K562 (cell line): ENCODE data around the gene TFAP2D. TPM values are rescaled to one million over a fixed set of nuclear protein-coding genes. Genes with fewer than 3 reads are reported as not detected.

Experiments used
- ATAC-seq: fragments of 200-7000 bp; cut with Tn5 transposase; 3 replicates; pipeline ENCODE4 v1.9.1; 2020; ENCODE audit warnings: moderate library complexity
- BruUV-seq: library from RNA; stranded (reverse); fragments of 400-500 nt; replicated peaks from 2 replicates; lab custom pipeline; 2021; lab: Mats Ljungman, UMichigan
- CTCF ChIA-PET: fragments of 300-600 bp; formaldehyde crosslinking; extraction: SDS; loops from one replicate; lab custom pipeline; 2021; ENCODE audit warnings: low intra/inter-chr PET ratio; lab: Yijun Ruan, JAX
- POLR2A ChIA-PET: fragments of 300-600, 350-650 bp; sonication (Branson Sonifier 250); formaldehyde crosslinking; extraction: SDS; loops from one replicate; lab custom pipeline; 2021; ENCODE audit warnings: antibody characterized with exemption, inconsistent platforms; lab: Yijun Ruan, JAX
- DNase-seq, 4 experiments: peaks; one replicate each; pipeline versions ENCODE4 v3.0.0 to v3.0.0-alpha.2; 2011 to 2018; ENCODE audit warnings: low spot score in 3 of 4, mixed read lengths in 3 of 4; ENCODE audit errors: extremely low read depth in 1 of 4
- FAIRE-seq: peaks from 2 replicates; lab custom pipeline; 2011; peaks lifted over from hg19 to GRCh38; lab: Jason Lieb, UNC
- H2AFZ ChIP-seq: 2 replicates; pipeline ENCODE4 v1.6.0; 2011; ENCODE audit warnings: low read depth, low read length, control low read depth, inconsistent platforms
- H3K27ac ChIP-seq: fragments of 200-600 bp; 3 replicates; pipeline ENCODE4 v1.8.0; 2011; ENCODE audit warnings: low read depth, mild to moderate bottlenecking, control low read depth, inconsistent platforms, low read length, moderate library complexity, mixed read lengths; ENCODE audit errors: extremely low read depth
- H3K27me3 ChIP-seq, 2 experiments: fragments of 300-600 bp in 1 of 2; 2 replicates in 1 of 2; 3 replicates in 1 of 2; pipeline versions ENCODE4 v1.6.0 to v1.8.0; 2011; ENCODE audit warnings: inconsistent platforms in 2 of 2, low read length in 2 of 2, mild to moderate bottlenecking in 1 of 2, mixed read lengths in 1 of 2, moderate library complexity in 1 of 2; ENCODE audit not compliant: control insufficient read depth in 2 of 2, insufficient read depth in 2 of 2
- H3K36me3 ChIP-seq: fragments of 300-600 bp; 3 replicates; pipeline ENCODE4 v1.8.0; 2011; ENCODE audit warnings: mild to moderate bottlenecking, low read length, inconsistent platforms; ENCODE audit not compliant: control insufficient read depth, insufficient read depth
- H3K4me1 ChIP-seq, 2 experiments: fragments of 200-600 bp in 1 of 2; replicated peaks in 1 of 2; 2 replicates in 1 of 2; 3 replicates in 1 of 2; pipeline versions ENCODE4 v1.5.1 to v1.8.0; 2011; ENCODE audit warnings: inconsistent platforms in 2 of 2, low read length in 2 of 2, mild to moderate bottlenecking in 1 of 2, mixed read lengths in 1 of 2, moderate library complexity in 1 of 2; ENCODE audit not compliant: control insufficient read depth in 2 of 2, insufficient read depth in 2 of 2
- H3K4me2 ChIP-seq: 2 replicates; pipeline ENCODE4 v1.6.1; 2011; ENCODE audit warnings: low read length, control low read depth, inconsistent platforms, mixed read lengths; ENCODE audit not compliant: insufficient read depth
- H3K4me3 ChIP-seq: fragments of 200-600 bp; sonication (generic), shearing (Covaris generic); 2 replicates; pipeline ENCODE4 v1.5.1; 2016; ENCODE audit warnings: control low read depth, inconsistent platforms
- H3K79me2 ChIP-seq: fragments of 200-600 bp; 3 replicates; pipeline ENCODE4 v1.8.0; 2011; ENCODE audit warnings: low read length, inconsistent platforms; ENCODE audit not compliant: control insufficient read depth, insufficient read depth
- H3K9ac ChIP-seq, 2 experiments: 2 replicates each; pipeline versions ENCODE4 v1.6.0 to v1.6.1; 2011; ENCODE audit warnings: low read depth in 2 of 2, low read length in 2 of 2, control low read depth in 1 of 2, inconsistent platforms in 1 of 2, mild to moderate bottlenecking in 1 of 2, mixed read lengths in 1 of 2; ENCODE audit not compliant: insufficient read depth in 1 of 2
- H3K9me1 ChIP-seq: one replicate; pipeline ENCODE4 v1.6.0; 2011; ENCODE audit warnings: inconsistent platforms, mild to moderate bottlenecking, low read length, moderate library complexity; ENCODE audit not compliant: control insufficient read depth, insufficient read depth
- H3K9me3 ChIP-seq: replicated peaks from 2 replicates; pipeline ENCODE4 v1.5.1; 2011; ENCODE audit warnings: low read depth, low read length, inconsistent platforms; ENCODE audit not compliant: control insufficient read depth, insufficient read depth
- H4K20me1 ChIP-seq: replicated peaks from 2 replicates; pipeline ENCODE4 v1.6.1; 2011; ENCODE audit warnings: low read length, inconsistent platforms, mixed read lengths; ENCODE audit not compliant: control insufficient read depth, insufficient read depth
- ATF3 ChIP-seq, 2 experiments: fragments of 450-650 bp in 1 of 2; sonication (generic) in 1 of 2; formaldehyde crosslinking in 1 of 2; IDR thresholded peaks in 1 of 2; conservative IDR thresholded peaks in 1 of 2; 2 replicates each; pipeline versions ENCODE4 v1.6.1 to v1.8.1; 2016 to 2023; ENCODE audit warnings: mild to moderate bottlenecking in 2 of 2, moderate library complexity in 2 of 2, inconsistent platforms in 1 of 2, missing genetic modification reagents in 1 of 2
- BRF1 ChIP-seq: IDR thresholded peaks from 3 replicates; pipeline ENCODE4 v1.6.1; 2011; ENCODE audit warnings: borderline replicate concordance, mild to moderate bottlenecking; ENCODE audit not compliant: insufficient read length; ENCODE audit errors: extremely low read depth
- CTCFL ChIP-seq: IDR thresholded peaks from 2 replicates; pipeline ENCODE4 v1.6.1; 2011; ENCODE audit warnings: borderline replicate concordance, low read depth, mild to moderate bottlenecking, moderate library complexity, low read length; ENCODE audit not compliant: insufficient read depth, poor library complexity, severe bottlenecking
- TEAD2 ChIP-seq: fragments of 450-650 bp; IDR thresholded peaks from 2 replicates; pipeline ENCODE4 v1.6.1; 2016; ENCODE audit warnings: missing genetic modification characterization, control low read depth, missing compliant biosample characterization
- ZNF668 ChIP-seq: fragments of 250-450 bp; sonication (Bioruptor Pico); IDR thresholded peaks from 2 replicates; pipeline ENCODE4 v1.8.0; 2022; ENCODE audit warnings: mild to moderate bottlenecking, inconsistent platforms
- WGBS: fragments of 100-300 bp; shearing (Covaris generic); methylation state at CpG from one replicate; pipeline ENCODE4 v1.1.6; 2016; ENCODE audit warnings: low coverage, mixed read lengths; ENCODE audit not compliant: insufficient coverage; ENCODE audit errors: missing lambda C conversion rate; 5-methylcytosine and 5-hydroxymethylcytosine counted together
- in situ Hi-C: fragments of 300-500 bp; cut with MboI; formaldehyde crosslinking; loops from 4 replicates; pipeline ENCODE4 v1.15.0; 2018; ENCODE audit warnings: inconsistent platforms, mixed read lengths
- intact Hi-C: fragments of 100-400 bp; cut with micrococcal nuclease; formaldehyde crosslinking; loops from 2 replicates; pipeline ENCODE4 v1.14.2; 2022
- polyA plus RNA-seq, 8 experiments: library from polyadenylated mRNA; depleted of rRNA in 4 of 8; stranded (reverse) in 5 of 8; unstranded in 3 of 8; fragments of >200 nt; fragmentation: Nextera tagmentation in 2 of 8; fragmentation: Illumina TruSeq in 1 of 8; extraction: Ambion mirVana in 2 of 8; extraction: Trizol in 1 of 8; gene quantifications; 2 replicates each; pipeline versions ENCODE4 v1.2.1 to v1.2.3, GENCODE V29; 2011 to 2014; ENCODE audit warnings: inconsistent platforms in 1 of 8, missing spikeins in 1 of 8
- total RNA-seq, 7 experiments: library from RNA; depleted of rRNA in 6 of 7; stranded (reverse); fragments of >200 nt in 6 of 7; fragmentation: Illumina TruSeq in 2 of 7; extraction: Trizol in 2 of 7; gene quantifications; 2 replicates each; pipeline versions ENCODE4 v1.2.1 to v1.2.3, GENCODE V29; 2011 to 2021; ENCODE audit warnings: low replicate concordance in 1 of 7

Gene TFAP2D
- total and polyA plus RNA-seq, 9 of the 15 experiments (the other 6 are each of a cell fraction or from before 2014, with no cell fraction given) = not detected

- TF ChIP-seq ATF3 (IDR thresholded peaks at IDR 0.05) (no peak), ATF3 (CRISPR knock-in tag; conservative IDR thresholded peaks at IDR 0.05) (no peak), TEAD2 (tag) (no peak), CTCFL (no peak)
These were observed 3.7 kb downstream of the TFAP2D start (continued) for GRCh38 chr6:50716899-50717509.

DNA sequence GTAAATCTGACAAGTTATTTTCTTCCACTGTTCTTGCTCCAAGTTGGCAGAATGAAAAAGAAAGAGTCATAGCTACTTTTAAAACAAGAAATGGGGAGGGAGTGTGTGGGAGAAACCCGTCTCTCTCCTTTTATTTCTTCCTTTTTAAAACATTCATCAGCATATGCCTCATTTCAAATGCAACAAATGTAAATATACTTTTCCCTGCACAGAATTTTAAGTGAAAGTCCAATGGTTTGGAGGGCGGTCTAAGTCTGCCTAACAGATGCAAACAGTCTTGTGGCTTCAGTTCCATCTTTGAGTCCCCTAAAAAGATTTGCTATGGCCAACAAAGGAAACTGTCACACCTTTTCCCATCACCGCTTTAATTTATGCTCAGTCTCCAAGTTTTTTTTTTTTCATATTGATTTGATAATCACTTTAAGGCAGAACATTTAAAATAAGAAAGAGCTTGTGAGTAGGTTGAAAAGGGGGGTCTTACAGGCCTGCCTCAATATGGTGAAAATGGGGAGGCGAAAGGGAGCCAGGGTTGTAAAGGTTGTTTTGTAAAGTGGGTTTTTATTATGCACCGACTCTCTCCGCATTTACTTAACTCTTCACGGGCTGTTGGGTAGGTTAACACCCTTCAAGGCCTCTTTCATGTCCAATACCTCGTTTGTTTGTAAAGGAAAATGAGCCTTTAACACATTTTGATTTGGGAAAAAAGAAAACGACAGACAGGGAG is 4.6 kb downstream of the TFAP2D start:
- POLR2A ChIA-PET = no interaction called here
- DNase-seq (no peak), ATAC-seq (no peak), FAIRE-seq (no peak)
- intact Hi-C loops (no loop called here), in situ Hi-C loops (no loop called here)
- peaks cover 13 to 21% of the 10 kb centered on the region in 2 experiments; a peak in 3 of 5 replicates for H3K27me3 ChIP-seq
- no peaks in the 10 kb centered on the region for H4K20me1 ChIP-seq
- no peak overlapping the region for H3K4me3 ChIP-seq
- no peak overlapping the region for H3K4me2 ChIP-seq
- H3K9ac ChIP-seq = no peak overlapping the region
- H3K36me3 ChIP-seq = no peaks in the 10 kb centered on the region
- H3K4me1 ChIP-seq = no peaks in the 10 kb centered on the region
- H3K9me1 ChIP-seq = no peaks in the 10 kb centered on the region
- H2AFZ ChIP-seq = no peak overlapping the region
- CTCF ChIA-PET = no interaction called here
- no TSS peak for BruUV-seq
- H3K27ac ChIP-seq = no peak overlapping the region
- WGBS = under 1% methylated on average over 9 of the region's 9 CpGs
- H3K9me3 ChIP-seq = no peaks in the 10 kb centered on the region
- H3K79me2 ChIP-seq = no peaks in the 10 kb centered on the region
- TF ChIP-seq ZNF668 (CRISPR knock-in tag) (no peak), BRF1 (no peak)
- TF ChIP-seq, all 486 proteins: peak for 0
